ENCODE data around the gene PRKN. TPM values are rescaled to one million over a fixed set of nuclear protein-coding genes. Genes with fewer than 3 reads are reported as not detected.

PRKN gene
- total RNA-seq, 1 donor from 2014 or later, result 2.8 TPM

GRCh38 chr6:161613711-161614110 lies 1113.9 kb downstream of the PRKN start:
- H3K79me2 ChIP-seq (ENCODE audit: low read depth), result no peaks in the 10 kb centered on the region
- no peaks in the 10 kb centered on the region for H3K36me3 ChIP-seq
- Mint-ChIP-seq H3K27ac (no peak overlapping the region), H3K36me3 (peaks cover 2% of the 10 kb centered on the region), H3K4me3 (no peak overlapping the region), H3K27me3 (ENCODE audit: insufficient read depth, low read depth) (peaks cover 2% of the 10 kb centered on the region), H3K4me1 (peaks cover 14% of the 10 kb centered on the region), H3K9me3 (peaks cover 32% of the 10 kb centered on the region)
- no peaks in the 10 kb centered on the region for H3K27me3 ChIP-seq
- no peak overlapping the region for H3K4me3 ChIP-seq
- H2AFZ ChIP-seq (replicated peaks), result no peak overlapping the region
- H3K4me2 ChIP-seq, result no peak overlapping the region
- no peak for DNase-seq (ENCODE audit: low spot score)
- no peaks in the 10 kb centered on the region for H4K20me1 ChIP-seq (ENCODE audit: low read depth)
- no peaks in the 10 kb centered on the region for H3F3A ChIP-seq (ENCODE audit: low read depth)
- peaks cover 3% of the 10 kb centered on the region for H3K4me1 ChIP-seq
- no peaks in the 10 kb centered on the region for H3K9me3 ChIP-seq (ENCODE audit: low read depth)
- TF ChIP-seq CTCF (IDR thresholded peaks at IDR 0.05), result no peak
- no peak for TF ChIP-seq EZH2 (IDR thresholded peaks at IDR 0.05)
- no peak for TF ChIP-seq EZH2phosphoT487 (IDR thresholded peaks at IDR 0.05)
- no peak overlapping the region for H3K27ac ChIP-seq
- no peak overlapping the region for H3K9ac ChIP-seq

GRCh38 chr6:161608771-161609170 lies 1118.8 kb downstream of the PRKN start:
- H2AFZ ChIP-seq (replicated peaks), result no peak overlapping the region
- no peak for TF ChIP-seq EZH2phosphoT487 (IDR thresholded peaks at IDR 0.05)
- no peak for TF ChIP-seq EZH2 (IDR thresholded peaks at IDR 0.05)
- Mint-ChIP-seq H3K27me3 (ENCODE audit: insufficient read depth, low read depth) (peaks cover 8% of the 10 kb centered on the region), H3K27ac (no peak overlapping the region), H3K4me1 (peaks cover 15% of the 10 kb centered on the region), H3K4me3 (no peak overlapping the region), H3K36me3 (peaks cover 2% of the 10 kb centered on the region), H3K9me3 (peaks cover 39% of the 10 kb centered on the region)
- no peaks in the 10 kb centered on the region for H3K27me3 ChIP-seq
- no peak overlapping the region for H3K27ac ChIP-seq
- no peaks in the 10 kb centered on the region for H3K9me3 ChIP-seq (ENCODE audit: low read depth)
- H3K36me3 ChIP-seq, result no peaks in the 10 kb centered on the region
- H3K79me2 ChIP-seq (ENCODE audit: low read depth), result no peaks in the 10 kb centered on the region
- H3F3A ChIP-seq (ENCODE audit: low read depth), result no peaks in the 10 kb centered on the region
- H3K4me2 ChIP-seq, result no peak overlapping the region
- H3K4me1 ChIP-seq, result peaks cover 13% of the 10 kb centered on the region
- no peak overlapping the region for H3K4me3 ChIP-seq
- H3K9ac ChIP-seq, result no peak overlapping the region
- H4K20me1 ChIP-seq (ENCODE audit: low read depth), result no peaks in the 10 kb centered on the region
- DNase-seq (ENCODE audit: low spot score), result no peak

GRCh38 chr6:161607696-161608297 lies 1119.8 kb downstream of the PRKN start:
- TF ChIP-seq CTCF (IDR thresholded peaks at IDR 0.05), result no peak
- TF ChIP-seq EZH2phosphoT487 (IDR thresholded peaks at IDR 0.05), result no peak
- no peak for TF ChIP-seq EZH2 (IDR thresholded peaks at IDR 0.05)
- Histone ChIP-seq H3K27me3 (no peaks in the 10 kb centered on the region), H4K20me1 (ENCODE audit: low read depth) (no peaks in the 10 kb centered on the region), H3F3A (ENCODE audit: low read depth) (no peaks in the 10 kb centered on the region), H3K36me3 (no peaks in the 10 kb centered on the region), H3K4me1 (peaks cover 13% of the 10 kb centered on the region), H2AFZ (replicated peaks) (no peak overlapping the region), H3K4me3 (no peak overlapping the region), H3K9ac (no peak overlapping the region), H3K4me2 (no peak overlapping the region), H3K79me2 (ENCODE audit: low read depth) (no peaks in the 10 kb centered on the region), H3K27ac (no peak overlapping the region), H3K9me3 (ENCODE audit: low read depth) (no peaks in the 10 kb centered on the region)
- Mint-ChIP-seq H3K27ac (no peak overlapping the region), H3K4me1 (peaks cover 15% of the 10 kb centered on the region), H3K36me3 (no peaks in the 10 kb centered on the region), H3K27me3 (ENCODE audit: insufficient read depth, low read depth) (peaks cover 8% of the 10 kb centered on the region), H3K4me3 (no peak overlapping the region), H3K9me3 (peaks cover 32% of the 10 kb centered on the region)
- DNase-seq (ENCODE audit: low spot score), result no peak

GRCh38 chr6:161602359-161602758 lies 1125.2 kb downstream of the PRKN start:
- H3K4me1 Mint-ChIP-seq, result peaks cover 15% of the 10 kb centered on the region
- H2AFZ ChIP-seq (replicated peaks), result no peak overlapping the region

More at GRCh38 chr6:161602359-161602758, 1125.2 kb downstream of the PRKN start:
- H3K4me1 ChIP-seq, result peaks cover 13% of the 10 kb centered on the region
- H3K4me3 ChIP-seq, result no peak overlapping the region
- Mint-ChIP-seq H3K9me3 (peaks cover 5% of the 10 kb centered on the region), H3K27me3 (ENCODE audit: insufficient read depth, low read depth) (peaks cover 5% of the 10 kb centered on the region), H3K27ac (no peak overlapping the region), H3K36me3 (no peaks in the 10 kb centered on the region), H3K4me3 (no peak overlapping the region)
- H3K79me2 ChIP-seq (ENCODE audit: low read depth), result no peaks in the 10 kb centered on the region
- H3K27me3 ChIP-seq, result no peaks in the 10 kb centered on the region
- H3K27ac ChIP-seq, result no peak overlapping the region
- H3K9ac ChIP-seq, result no peak overlapping the region
- no peaks in the 10 kb centered on the region for H4K20me1 ChIP-seq (ENCODE audit: low read depth)
- no peaks in the 10 kb centered on the region for H3K9me3 ChIP-seq (ENCODE audit: low read depth)
- no peaks in the 10 kb centered on the region for H3F3A ChIP-seq (ENCODE audit: low read depth)
- H3K4me2 ChIP-seq, result no peak overlapping the region
- DNase-seq (ENCODE audit: low spot score), result no peak
- H3K36me3 ChIP-seq, result no peaks in the 10 kb centered on the region
- TF ChIP-seq EZH2phosphoT487 (IDR thresholded peaks at IDR 0.05) (no peak), EZH2 (IDR thresholded peaks at IDR 0.05) (no peak), CTCF (IDR thresholded peaks at IDR 0.05) (no peak)

Data from neural progenitor cell (in vitro differentiated cells).